Ecto neural progenitor cell (in vitro differentiated cells): ENCODE data around the gene ORAI2.
"Not testable (repeated sequence)": the region's sequence is repeated elsewhere in the genome, so short reads cannot be mapped to it uniquely, and the experiment has no call there.

Source experiments
- DNase-seq: peaks from one replicate; pipeline ENCODE4 v3.0.0-alpha.2; 2018; ENCODE audit warnings: low spot score

ORAI2 gene

DNA sequence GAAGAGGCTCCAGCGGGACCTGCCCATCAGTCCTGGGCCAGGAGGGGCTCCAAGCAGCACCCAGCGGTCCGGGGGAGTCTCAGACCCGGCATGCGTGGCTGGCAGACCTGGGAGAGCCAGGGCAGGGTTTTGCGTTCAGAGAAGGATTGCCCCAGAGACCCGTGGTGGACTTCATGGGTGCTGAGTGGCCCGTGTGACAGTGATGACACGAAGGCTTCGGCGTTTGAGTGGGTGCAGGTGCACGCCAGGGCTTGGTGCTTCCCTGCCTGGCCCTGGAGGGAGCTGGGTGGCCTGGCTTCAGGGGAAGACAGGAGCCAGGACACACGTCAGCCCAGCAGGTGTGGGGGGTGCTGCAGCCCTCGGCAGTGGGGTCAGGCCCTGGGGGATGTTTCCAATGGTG lies 13.9 kb downstream of the ORAI2 start:
- DNase-seq = no peak

DNA sequence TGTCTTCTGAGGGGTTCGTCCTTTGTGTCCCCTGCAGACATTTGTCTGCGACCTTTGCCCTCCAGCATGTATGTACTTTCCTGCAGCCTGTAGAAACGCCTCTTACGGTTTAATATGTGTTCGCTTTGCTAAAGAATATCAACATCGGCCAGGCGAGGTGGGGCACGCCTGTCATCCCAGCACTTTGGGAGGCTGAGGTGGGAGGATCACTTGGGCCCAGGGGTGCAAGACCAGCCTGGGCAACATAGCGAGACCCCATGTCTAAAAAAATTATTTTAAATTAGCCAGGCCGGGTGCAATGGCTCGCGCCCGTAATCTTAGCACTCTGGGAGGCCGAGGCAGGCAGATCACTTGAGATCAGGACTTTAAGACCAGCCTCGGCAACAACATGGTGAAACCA lies 15.8 kb downstream of the ORAI2 start:
- no peak for DNase-seq

DNA sequence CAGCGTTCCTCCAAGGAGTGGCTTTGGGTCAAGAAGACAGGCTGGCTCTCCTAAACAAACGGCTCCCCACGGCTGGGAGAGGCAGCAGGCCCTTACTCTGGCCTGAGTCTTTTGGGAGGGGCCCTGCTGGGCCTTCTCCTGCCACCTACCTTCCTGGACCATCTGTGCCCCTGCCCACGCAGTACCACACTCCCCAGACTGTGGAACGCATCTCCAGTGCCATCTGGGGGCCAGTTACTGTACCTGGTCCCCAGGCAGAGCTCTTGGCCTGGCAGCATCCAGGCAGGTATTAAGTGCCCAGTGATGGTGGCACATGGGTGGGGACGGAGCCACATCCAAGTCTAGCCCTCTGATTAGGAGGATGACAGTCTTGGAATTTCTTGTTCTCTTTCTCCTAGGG lies 16.9 kb downstream of the ORAI2 start:
- DNase-seq = no peak

DNA sequence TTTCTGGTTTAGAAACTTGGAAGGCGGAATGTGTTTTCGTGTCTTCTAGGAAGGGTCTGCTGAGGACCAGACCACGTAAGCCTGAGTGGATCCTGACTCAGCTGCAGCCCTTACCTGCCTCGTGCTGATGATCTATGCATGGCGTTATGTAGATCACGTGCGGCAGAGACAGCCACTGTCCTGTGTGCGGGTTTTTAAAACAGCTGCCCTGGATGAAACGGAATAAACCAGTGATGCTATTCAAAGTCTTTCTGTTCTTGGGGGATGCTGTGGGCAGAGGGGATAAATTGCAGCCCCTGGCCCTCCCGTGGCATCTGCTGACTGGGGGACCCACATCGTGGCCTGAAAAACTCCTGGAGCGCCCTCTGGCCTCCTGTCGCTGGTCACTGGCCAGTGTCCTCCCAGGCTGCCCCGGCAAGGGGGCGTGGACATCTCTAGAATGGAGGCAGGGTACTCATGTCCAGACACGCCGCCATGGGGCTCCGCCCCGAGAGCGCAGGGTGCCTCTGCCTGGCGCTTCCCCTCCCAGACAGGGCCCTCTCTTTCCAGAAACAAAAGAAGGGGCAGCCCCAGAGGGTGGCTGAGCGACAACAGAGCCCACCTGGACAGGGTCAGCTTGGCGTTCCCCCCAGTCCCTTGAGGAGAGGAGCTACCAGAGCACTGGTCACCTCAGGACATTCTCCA lies 18.1 kb downstream of the ORAI2 start:
- peak; percentile 81 for DNase-seq

DNA sequence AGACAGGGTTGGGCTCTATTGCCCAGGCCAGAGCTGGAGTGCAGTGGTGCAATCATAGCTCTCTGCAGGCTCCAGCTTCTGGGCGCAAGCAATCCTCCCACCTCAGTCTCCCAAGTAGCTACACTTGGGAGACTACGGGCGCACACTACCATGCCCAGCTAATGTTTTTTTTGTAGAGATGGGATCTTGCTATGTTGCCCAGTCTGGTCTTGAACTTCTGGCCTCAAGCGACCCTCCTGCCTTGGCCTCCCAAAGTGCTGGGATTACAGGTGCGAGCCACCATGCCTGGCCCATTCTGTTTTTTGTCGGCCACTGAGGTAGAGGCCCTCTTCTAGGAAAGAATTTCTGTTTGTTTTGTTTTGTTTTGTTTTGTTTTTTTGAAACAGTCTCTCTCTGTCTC lies 19.1 kb downstream of the ORAI2 start:
- DNase-seq = no peak

DNA sequence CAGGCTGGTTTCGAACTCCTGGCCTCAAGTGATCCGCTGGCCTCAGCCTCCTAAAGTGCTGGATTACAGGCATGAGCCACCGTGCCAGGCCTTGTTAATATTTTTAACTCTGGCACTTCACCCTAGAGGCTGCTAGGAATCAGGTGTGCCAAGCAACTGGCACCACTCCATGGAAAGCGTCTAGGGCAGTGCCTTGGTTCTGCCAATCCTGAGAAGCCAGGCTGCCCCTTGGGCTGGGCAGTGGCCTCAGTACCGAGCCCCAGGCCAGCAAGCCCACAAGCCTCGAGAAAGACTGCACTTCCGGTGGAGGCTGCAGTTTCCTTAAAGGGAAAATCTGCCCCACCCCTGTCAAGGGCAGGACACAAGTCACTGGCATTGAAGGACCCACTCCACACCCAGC lies 19.9 kb downstream of the ORAI2 start:
- DNase-seq = no peak

DNA sequence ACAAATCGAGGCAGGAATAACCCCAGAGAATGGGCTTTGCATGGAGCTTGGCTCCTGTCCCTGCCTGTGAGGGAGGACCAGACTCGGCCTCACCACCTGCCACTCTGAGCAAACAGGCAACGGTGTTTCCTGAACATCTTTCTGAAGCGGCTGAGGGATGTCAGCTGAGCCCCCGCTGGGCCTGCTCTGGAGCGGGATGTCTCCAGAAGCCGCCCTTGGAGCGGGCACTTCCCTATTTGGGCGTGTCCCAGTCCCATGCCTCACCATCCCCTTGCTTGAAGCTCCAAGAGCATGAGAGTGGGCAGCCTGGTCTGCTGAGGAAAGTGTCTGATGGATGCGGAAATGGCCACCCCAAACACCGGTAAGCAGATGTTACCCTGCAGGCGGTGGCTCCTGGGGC lies 21.1 kb downstream of the ORAI2 start:
- DNase-seq = no peak

DNA sequence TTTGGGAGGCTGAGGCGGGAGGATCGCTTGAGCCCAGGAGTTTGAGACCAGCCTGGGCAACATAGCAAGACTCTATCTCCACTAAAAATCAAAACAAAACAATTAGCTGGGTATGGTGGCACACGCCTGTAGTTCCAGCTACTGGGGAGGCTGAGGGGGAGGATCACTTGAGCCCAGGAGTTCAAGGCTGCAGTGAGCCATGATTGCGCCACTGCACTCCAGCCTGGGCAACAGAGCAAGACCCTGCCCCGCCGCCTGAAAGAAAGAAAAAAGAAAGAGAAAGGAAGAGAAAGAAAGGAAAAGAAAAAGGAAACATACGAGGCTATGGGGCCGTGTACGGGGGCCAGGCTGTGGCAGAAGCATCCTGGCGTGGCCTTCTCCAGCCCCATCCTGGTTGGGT lies 21.6 kb downstream of the ORAI2 start:
- DNase-seq = not testable (repeated sequence)

DNA sequence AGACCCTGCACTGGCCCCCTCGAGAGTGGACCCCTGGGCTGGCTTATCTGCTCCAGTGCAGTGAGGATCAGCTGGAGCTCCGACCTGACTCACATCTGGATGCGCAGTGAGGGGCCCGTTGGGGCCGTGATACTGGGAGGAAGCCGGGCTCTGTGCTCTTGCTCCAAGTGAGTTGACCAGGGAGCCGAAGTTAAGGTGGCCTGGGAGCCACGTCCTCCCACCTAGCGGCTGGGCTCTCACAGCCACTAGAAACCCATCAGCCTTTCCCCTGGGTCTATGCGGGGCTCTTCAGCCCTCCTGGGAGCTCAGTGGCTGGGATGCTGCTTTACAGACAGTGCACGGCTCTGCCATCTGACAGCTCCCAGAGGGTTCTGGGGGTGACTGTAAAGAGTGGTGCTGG lies 22.2 kb downstream of the ORAI2 start:
- DNase-seq = no peak

DNA sequence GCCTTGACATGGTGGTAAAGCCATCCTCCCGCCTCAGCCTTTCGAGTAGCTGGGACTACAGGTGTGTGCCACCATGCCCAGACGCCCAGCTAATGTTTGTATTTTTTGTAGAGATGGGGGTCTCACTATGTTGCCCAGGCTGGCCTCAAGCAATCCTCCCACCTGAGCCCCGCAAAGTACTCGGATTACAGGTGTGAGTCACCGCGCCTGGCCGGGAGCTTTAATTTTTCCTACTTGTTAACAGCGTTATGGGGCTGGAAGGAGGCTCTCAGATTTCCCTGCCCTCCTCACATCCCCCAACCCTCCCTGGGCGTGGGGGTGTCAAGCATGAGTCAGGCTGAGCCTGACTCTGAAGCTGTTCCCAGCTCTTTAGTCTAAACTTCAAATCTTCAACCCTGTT lies 23.0 kb downstream of the ORAI2 start:
- no peak for DNase-seq

DNA sequence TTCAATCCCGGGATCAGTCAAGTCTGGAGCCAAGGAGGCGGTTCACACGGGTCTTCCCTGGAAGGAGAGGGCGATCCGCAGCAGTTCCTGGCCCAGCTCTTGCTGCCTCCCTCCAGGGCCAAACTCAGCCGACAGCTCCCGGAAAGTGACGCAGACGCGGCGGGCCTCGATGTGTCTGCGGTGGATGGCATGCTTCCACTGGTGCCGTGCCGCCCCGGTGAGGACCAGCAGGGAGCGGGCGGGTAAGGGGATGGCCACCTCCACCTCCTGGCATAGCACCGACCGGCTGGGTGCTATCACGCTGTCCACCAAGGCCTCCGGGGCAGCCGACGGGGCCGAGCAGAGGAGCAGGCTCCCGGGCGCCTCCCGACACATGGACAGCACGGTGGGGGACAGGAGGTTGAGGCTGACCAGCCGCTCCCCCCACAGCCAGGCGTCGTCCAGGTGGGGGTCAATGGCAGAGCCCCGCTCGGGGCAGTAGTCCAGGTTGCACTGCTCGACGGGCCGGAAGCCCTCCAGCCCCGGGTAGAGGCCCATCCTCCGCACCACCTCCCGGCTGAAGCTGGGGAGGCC lies 24.1 kb downstream of the ORAI2 start:
- DNase-seq = no peak

DNA sequence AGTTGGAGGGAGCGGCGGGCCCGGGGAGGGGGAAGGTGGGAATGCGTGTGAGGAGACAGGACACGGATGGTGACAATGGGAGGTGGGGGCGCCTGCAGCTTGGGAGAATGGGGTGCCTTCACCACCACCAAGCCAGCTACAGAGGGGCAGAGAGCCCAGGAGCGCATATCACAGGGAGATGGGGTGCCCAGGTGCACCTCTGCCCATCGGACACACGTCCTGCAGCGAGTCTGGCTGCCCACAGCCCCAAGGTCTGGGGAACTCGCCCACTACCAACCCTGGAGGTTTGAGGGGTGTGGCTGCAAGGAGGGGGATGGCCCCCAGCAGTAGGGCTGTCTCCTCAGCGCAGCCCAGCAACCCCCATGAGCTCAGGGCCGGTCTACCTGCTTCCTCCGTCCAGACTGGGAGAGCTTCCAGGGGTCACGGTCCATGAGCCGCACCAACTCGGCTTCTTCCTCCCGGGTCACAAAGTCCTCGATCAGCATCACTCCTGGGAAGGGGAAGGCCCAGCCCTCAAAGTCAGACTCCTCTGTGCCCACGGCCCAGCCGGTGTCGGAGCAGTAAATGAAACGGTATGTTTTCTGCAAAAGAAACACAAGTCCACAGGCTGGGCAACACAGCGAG lies 26.0 kb downstream of the ORAI2 start:
- no peak for DNase-seq

DNA sequence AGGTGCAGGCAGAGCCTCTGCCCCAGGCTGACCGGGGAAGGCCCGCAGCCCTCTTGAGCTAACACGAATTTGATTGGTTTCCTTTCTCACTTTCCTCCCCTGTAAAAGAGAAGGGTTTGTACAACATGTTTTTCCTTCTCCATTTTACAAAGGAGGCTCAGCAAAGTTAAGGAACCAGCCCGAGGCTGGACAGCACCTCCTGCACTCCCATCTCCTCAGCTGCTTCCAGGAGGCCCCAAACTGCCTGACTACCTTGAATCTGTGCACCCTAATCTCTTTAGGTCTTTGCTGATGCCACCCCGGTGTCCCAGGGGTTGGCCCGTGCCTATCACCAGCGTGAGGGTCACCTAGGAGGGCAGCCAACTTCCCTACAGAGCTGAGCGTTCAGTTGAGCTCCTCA lies 27.1 kb downstream of the ORAI2 start:
- no peak for DNase-seq

DNA sequence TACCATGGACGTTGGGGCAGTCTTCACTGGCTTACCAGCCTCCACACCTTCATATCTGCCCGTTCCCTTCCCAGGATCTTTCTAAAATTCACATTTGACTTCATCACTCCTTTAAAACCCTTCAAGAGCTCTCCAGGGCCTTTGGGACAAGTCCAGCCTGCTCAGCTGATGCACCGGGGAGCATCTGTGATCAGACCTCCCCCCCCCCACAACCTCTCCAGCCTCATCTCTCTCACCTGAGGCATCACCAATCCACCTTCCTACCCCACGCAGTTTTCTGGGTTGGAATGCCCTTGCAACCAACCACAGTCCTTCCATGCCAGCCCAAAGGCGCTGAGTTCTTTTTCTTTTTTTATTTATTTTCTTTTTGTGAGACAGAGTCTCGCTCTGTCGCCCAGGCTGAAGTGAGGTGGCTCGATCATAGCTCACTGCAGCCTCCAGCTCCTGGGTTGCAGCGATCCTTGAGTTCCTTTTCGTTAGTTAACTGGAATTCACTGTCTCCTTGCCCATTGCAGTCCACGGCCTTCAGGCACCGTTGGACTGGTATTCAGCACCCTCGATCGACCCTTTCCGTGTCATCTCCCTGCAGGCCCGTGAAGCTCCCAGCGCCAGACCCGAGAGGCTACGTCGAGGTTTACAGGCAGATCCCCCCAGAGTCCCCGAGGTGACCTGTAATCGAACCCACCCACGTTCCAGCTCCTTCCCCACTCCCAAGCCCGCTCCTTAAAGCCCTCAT lies 30.6 kb downstream of the ORAI2 start:
- DNase-seq = no peak

DNA sequence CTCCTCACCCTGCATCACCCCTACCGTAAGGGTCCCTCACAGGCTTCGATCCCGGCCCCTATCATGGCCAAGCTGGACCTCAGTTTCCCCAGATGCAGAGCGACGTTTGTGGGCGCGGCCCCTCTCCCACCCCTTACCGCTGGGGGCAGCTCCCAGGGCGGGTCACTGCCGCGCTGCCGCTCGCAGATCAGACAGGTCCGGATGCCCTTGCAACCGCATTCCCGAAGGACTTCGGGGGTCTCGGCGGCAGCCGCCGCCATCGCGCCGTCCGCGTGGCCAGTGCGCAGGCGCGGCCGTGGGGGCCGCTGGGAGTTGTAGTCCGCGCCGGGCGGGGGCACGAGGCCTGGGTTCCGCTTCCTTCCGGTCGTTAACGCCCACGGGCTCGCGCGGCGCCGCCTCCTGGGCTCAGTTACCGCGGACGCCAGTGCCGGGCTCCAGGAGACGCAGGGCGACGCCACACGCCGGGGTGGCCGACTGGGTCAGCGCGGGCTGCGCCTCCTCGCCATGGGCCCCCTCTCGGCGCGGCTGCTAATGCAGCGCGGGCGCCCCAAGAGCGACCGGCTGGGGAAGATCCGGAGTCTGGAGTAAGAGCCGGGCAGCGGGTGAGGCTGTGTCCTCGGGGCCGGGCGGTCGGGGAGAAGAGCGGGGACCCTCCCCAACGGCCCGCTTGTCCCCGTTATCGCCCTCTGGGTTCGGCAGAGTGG lies 31.4 kb downstream of the ORAI2 start, which contains the start of the genes ALKBH4 and LRWD1:
ALKBH4 (minus strand) TSS at position 287 of the 704 bp plus-strand sequence; CDS start at position 260, 27 bp downstream.
LRWD1 (plus strand) TSS at position 408 of the 704 bp plus-strand sequence; CDS start at position 505, 97 bp downstream.
- peak; percentile 95 for DNase-seq

DNA sequence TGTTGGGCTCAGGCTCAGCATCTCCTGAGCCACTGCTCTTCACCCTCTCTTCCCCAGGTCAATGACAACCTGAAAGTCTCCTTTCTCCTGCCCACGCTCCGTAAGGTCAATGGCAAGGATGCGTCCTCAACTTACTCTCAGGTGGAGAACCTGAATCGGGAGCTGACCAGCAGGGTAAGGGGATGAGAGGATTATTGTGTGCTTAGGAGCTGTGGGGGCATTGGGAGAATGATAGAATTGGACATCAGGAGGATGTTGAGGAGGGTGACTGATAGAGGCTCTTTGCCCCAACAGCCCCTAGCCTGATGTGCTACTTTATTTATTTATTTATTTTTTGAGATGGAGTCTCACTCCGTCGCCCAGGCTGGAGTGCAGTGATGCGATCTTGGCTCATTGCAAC lies 32.7 kb downstream of the ORAI2 start:
- DNase-seq = no peak

DNA sequence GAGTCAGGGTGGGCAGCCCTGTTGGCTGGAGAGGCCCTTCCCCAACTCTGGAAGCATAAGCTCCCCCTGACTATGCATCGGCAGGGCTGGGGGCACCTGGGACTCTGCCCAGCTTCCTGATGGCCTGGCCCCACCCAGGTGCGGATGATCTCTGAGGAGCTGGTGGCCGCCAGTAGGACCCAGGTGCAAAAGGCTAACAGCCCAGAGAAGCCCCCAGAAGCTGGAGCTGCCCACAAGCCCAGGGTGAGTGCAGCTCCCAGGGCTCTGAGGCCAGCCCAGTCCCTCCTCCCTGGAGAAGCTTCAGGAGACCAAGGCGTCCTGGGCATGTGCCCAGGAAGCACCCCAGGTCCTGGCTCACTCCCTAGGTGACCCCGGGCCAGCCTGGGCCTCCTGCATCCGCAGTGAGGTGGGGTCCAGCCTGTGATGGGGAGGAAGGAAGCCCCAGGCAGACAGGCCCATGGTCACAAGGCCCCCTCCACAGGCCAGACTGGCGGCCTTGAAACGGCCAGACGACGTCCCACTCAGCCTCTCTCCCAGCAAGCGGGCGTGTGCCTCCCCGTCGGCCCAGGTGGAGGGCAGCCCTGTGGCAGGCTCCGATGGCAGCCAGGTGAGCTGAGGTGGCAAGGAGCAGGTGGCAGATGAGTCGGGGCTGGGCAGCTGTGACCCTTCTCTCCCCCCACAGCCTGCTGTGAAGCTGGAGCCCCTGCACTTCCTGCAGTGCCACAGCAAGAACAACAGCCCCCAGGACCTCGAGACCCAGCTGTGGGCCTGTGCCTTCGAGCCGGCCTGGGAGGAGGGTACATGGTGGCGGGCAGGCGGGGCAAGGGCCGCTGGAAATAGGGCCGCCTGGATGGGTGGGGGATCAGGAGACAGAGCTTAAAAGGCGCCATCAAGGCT lies 34.5 kb downstream of the ORAI2 start:
- no peak for DNase-seq

DNA sequence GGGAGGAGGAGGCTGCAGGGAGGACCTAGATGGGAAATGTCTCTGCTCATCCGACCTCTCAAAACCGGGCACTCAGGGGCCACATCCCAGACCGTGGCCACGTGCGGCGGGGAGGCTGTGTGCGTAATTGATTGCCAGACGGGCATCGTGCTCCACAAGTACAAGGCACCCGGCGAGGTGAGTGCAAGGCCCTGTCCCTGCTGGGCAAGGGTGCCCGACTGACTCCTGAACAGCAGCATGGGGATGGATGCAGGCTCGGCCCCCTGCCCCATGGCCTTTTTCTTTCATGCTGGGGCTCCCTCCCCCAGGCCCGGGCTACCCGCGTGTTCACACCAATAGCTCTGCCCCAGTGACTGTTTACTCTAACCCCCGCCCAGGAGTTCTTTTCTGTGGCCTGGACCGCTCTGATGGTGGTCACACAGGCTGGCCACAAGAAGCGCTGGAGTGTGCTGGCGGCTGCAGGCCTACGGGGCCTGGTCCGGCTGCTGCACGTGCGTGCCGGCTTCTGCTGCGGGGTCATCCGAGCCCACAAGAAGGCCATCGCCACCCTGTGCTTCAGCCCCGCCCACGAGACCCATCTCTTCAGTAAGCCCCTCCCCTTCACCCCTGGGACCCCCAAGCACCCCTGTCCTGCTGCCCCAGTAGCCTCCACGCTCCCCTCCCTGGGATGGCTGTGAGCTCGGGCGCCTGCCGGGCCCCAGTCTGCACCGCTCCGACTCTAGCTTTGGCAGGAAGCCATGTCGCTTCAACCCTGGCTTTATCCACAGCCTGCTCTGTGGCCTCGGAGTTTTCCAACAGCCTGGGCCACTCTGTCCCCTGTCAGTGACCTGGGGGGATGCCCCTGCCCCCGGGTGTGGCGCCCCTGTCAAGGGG lies 35.3 kb downstream of the ORAI2 start:
- DNase-seq = no peak

DNA sequence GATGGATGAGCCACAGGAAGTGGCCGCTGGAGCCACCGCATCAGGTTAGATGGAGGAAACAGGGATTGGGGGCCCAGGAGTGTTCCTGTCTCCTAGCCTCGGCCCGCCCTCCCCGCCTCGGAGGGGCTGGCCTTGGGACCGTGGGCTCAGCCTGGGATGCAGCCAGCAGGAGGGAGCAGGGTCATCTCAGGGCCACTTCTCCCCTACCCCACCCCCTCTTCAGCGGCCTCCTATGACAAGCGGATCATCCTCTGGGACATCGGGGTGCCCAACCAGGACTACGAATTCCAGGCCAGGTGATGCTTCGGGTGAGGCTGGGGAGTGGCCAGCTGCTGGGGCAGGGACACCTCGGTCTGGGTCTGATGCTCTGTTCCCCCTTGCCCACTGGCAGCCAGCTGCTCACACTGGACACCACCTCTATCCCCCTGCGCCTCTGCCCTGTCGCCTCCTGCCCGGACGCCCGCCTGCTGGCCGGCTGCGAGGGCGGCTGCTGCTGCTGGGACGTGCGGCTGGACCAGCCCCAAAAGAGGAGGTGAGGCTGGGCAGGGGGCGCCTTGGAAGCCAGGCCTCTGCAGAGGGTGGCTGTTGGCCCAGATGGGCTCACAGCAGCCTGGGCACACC lies 36.1 kb downstream of the ORAI2 start:
- no peak for DNase-seq
